K562 (cell line): ENCODE data around the gene GJC2. TPM values are rescaled to one million over a fixed set of nuclear protein-coding genes. Genes with fewer than 3 reads are reported as not detected.

Experiments used
- ATAC-seq: fragments of 200-7000 bp; cut with Tn5 transposase; 3 replicates; pipeline ENCODE4 v1.9.1; 2020; ENCODE audit warnings: moderate library complexity
- BruUV-seq: library from RNA; stranded (reverse); fragments of 400-500 nt; replicated peaks from 2 replicates; lab custom pipeline; 2021; lab: Mats Ljungman, UMichigan
- CTCF ChIA-PET: fragments of 300-600 bp; formaldehyde crosslinking; extraction: SDS; loops from one replicate; lab custom pipeline; 2021; ENCODE audit warnings: low intra/inter-chr PET ratio; lab: Yijun Ruan, JAX
- POLR2A ChIA-PET: fragments of 300-600, 350-650 bp; sonication (Branson Sonifier 250); formaldehyde crosslinking; extraction: SDS; loops from one replicate; lab custom pipeline; 2021; ENCODE audit warnings: antibody characterized with exemption, inconsistent platforms; lab: Yijun Ruan, JAX
- DNase-seq, 4 experiments: peaks; one replicate each; pipeline versions ENCODE4 v3.0.0 to v3.0.0-alpha.2; 2011 to 2018; ENCODE audit warnings: low spot score in 3 of 4, mixed read lengths in 3 of 4; ENCODE audit errors: extremely low read depth in 1 of 4
- FAIRE-seq: peaks from 2 replicates; lab custom pipeline; 2011; peaks lifted over from hg19 to GRCh38; lab: Jason Lieb, UNC
- H2AFZ ChIP-seq: 2 replicates; pipeline ENCODE4 v1.6.0; 2011; ENCODE audit warnings: low read depth, low read length, control low read depth, inconsistent platforms
- H3K27ac ChIP-seq: fragments of 200-600 bp; 3 replicates; pipeline ENCODE4 v1.8.0; 2011; ENCODE audit warnings: low read depth, mild to moderate bottlenecking, control low read depth, inconsistent platforms, low read length, moderate library complexity, mixed read lengths; ENCODE audit errors: extremely low read depth
- H3K27me3 ChIP-seq, 2 experiments: fragments of 300-600 bp in 1 of 2; 2 replicates in 1 of 2; 3 replicates in 1 of 2; pipeline versions ENCODE4 v1.6.0 to v1.8.0; 2011; ENCODE audit warnings: inconsistent platforms in 2 of 2, low read length in 2 of 2, mild to moderate bottlenecking in 1 of 2, mixed read lengths in 1 of 2, moderate library complexity in 1 of 2; ENCODE audit not compliant: control insufficient read depth in 2 of 2, insufficient read depth in 2 of 2
- H3K36me3 ChIP-seq: fragments of 300-600 bp; 3 replicates; pipeline ENCODE4 v1.8.0; 2011; ENCODE audit warnings: mild to moderate bottlenecking, low read length, inconsistent platforms; ENCODE audit not compliant: control insufficient read depth, insufficient read depth
- H3K4me1 ChIP-seq, 2 experiments: fragments of 200-600 bp in 1 of 2; replicated peaks in 1 of 2; 2 replicates in 1 of 2; 3 replicates in 1 of 2; pipeline versions ENCODE4 v1.5.1 to v1.8.0; 2011; ENCODE audit warnings: inconsistent platforms in 2 of 2, low read length in 2 of 2, mild to moderate bottlenecking in 1 of 2, mixed read lengths in 1 of 2, moderate library complexity in 1 of 2; ENCODE audit not compliant: control insufficient read depth in 2 of 2, insufficient read depth in 2 of 2
- H3K4me2 ChIP-seq: 2 replicates; pipeline ENCODE4 v1.6.1; 2011; ENCODE audit warnings: low read length, control low read depth, inconsistent platforms, mixed read lengths; ENCODE audit not compliant: insufficient read depth
- H3K4me3 ChIP-seq: fragments of 200-600 bp; sonication (generic), shearing (Covaris generic); 2 replicates; pipeline ENCODE4 v1.5.1; 2016; ENCODE audit warnings: control low read depth, inconsistent platforms
- H3K79me2 ChIP-seq: fragments of 200-600 bp; 3 replicates; pipeline ENCODE4 v1.8.0; 2011; ENCODE audit warnings: low read length, inconsistent platforms; ENCODE audit not compliant: control insufficient read depth, insufficient read depth
- H3K9ac ChIP-seq, 2 experiments: 2 replicates each; pipeline versions ENCODE4 v1.6.0 to v1.6.1; 2011; ENCODE audit warnings: low read depth in 2 of 2, low read length in 2 of 2, control low read depth in 1 of 2, inconsistent platforms in 1 of 2, mild to moderate bottlenecking in 1 of 2, mixed read lengths in 1 of 2; ENCODE audit not compliant: insufficient read depth in 1 of 2
- H3K9me1 ChIP-seq: one replicate; pipeline ENCODE4 v1.6.0; 2011; ENCODE audit warnings: inconsistent platforms, mild to moderate bottlenecking, low read length, moderate library complexity; ENCODE audit not compliant: control insufficient read depth, insufficient read depth
- H3K9me3 ChIP-seq: replicated peaks from 2 replicates; pipeline ENCODE4 v1.5.1; 2011; ENCODE audit warnings: low read depth, low read length, inconsistent platforms; ENCODE audit not compliant: control insufficient read depth, insufficient read depth
- H4K20me1 ChIP-seq: replicated peaks from 2 replicates; pipeline ENCODE4 v1.6.1; 2011; ENCODE audit warnings: low read length, inconsistent platforms, mixed read lengths; ENCODE audit not compliant: control insufficient read depth, insufficient read depth
- POLR2G ChIP-seq: fragments of 200-400 bp; formaldehyde crosslinking; IDR thresholded peaks from 2 replicates; pipeline ENCODE4 v1.6.1; 2017; ENCODE audit warnings: low read depth, mild to moderate bottlenecking, antibody characterized with exemption, low read length, moderate library complexity
- RAD21 ChIP-seq, 2 experiments: fragments of 250-450 bp in 1 of 2; fragments of 450-650 bp in 1 of 2; sonication (Bioruptor Pico) in 1 of 2; formaldehyde crosslinking in 1 of 2; IDR thresholded peaks in 1 of 2; conservative IDR thresholded peaks in 1 of 2; 2 replicates each; pipeline versions ENCODE4 v1.4.0 to v1.8.0; 2020 to 2022; ENCODE audit warnings: mild to moderate bottlenecking in 2 of 2, moderate library complexity in 1 of 2
- TEAD4 ChIP-seq, 2 experiments: sonication (generic) in 1 of 2; formaldehyde crosslinking in 1 of 2; IDR thresholded peaks; 2 replicates each; pipeline versions ENCODE4 v1.6.1 to v1.8.0; 2012 to 2022; ENCODE audit warnings: borderline replicate concordance in 1 of 2, inconsistent platforms in 1 of 2, low read length in 1 of 2, mild to moderate bottlenecking in 1 of 2, missing genetic modification reagents in 1 of 2
- WGBS: fragments of 100-300 bp; shearing (Covaris generic); methylation state at CpG from one replicate; pipeline ENCODE4 v1.1.6; 2016; ENCODE audit warnings: low coverage, mixed read lengths; ENCODE audit not compliant: insufficient coverage; ENCODE audit errors: missing lambda C conversion rate; 5-methylcytosine and 5-hydroxymethylcytosine counted together
- in situ Hi-C: fragments of 300-500 bp; cut with MboI; formaldehyde crosslinking; loops from 4 replicates; pipeline ENCODE4 v1.15.0; 2018; ENCODE audit warnings: inconsistent platforms, mixed read lengths
- intact Hi-C: fragments of 100-400 bp; cut with micrococcal nuclease; formaldehyde crosslinking; loops from 2 replicates; pipeline ENCODE4 v1.14.2; 2022
- polyA plus RNA-seq, 8 experiments: library from polyadenylated mRNA; depleted of rRNA in 4 of 8; stranded (reverse) in 5 of 8; unstranded in 3 of 8; fragments of >200 nt; fragmentation: Nextera tagmentation in 2 of 8; fragmentation: Illumina TruSeq in 1 of 8; extraction: Ambion mirVana in 2 of 8; extraction: Trizol in 1 of 8; gene quantifications; 2 replicates each; pipeline versions ENCODE4 v1.2.1 to v1.2.3, GENCODE V29; 2011 to 2014; ENCODE audit warnings: inconsistent platforms in 1 of 8, missing spikeins in 1 of 8
- total RNA-seq, 7 experiments: library from RNA; depleted of rRNA in 6 of 7; stranded (reverse); fragments of >200 nt in 6 of 7; fragmentation: Illumina TruSeq in 2 of 7; extraction: Trizol in 2 of 7; gene quantifications; 2 replicates each; pipeline versions ENCODE4 v1.2.1 to v1.2.3, GENCODE V29; 2011 to 2021; ENCODE audit warnings: low replicate concordance in 1 of 7
- TF ChIP-seq, protein P1 (sequence below): fragments of 250-450 bp; sonication (Bioruptor Pico); IDR thresholded peaks from 2 replicates; pipeline ENCODE4 v1.4.0; 2020
- TF ChIP-seq, protein P2 (sequence below): sonication (generic); formaldehyde crosslinking; IDR thresholded peaks from 2 replicates; pipeline ENCODE4 v1.8.1; 2023; ENCODE audit warnings: mild to moderate bottlenecking, missing genetic modification reagents
- TF ChIP-seq, protein P3 (sequence below): sonication (generic); formaldehyde crosslinking; IDR thresholded peaks from 2 replicates; pipeline ENCODE4 v1.8.0; 2023; ENCODE audit warnings: mild to moderate bottlenecking, missing genetic modification reagents

The GJC2 gene
- total and polyA plus RNA-seq, 9 of the 15 experiments (the other 6 are each of a cell fraction or from before 2014, with no cell fraction given) = 0.03 to 0.62 (median 0.11) TPM; not detected in 2

DNA sequence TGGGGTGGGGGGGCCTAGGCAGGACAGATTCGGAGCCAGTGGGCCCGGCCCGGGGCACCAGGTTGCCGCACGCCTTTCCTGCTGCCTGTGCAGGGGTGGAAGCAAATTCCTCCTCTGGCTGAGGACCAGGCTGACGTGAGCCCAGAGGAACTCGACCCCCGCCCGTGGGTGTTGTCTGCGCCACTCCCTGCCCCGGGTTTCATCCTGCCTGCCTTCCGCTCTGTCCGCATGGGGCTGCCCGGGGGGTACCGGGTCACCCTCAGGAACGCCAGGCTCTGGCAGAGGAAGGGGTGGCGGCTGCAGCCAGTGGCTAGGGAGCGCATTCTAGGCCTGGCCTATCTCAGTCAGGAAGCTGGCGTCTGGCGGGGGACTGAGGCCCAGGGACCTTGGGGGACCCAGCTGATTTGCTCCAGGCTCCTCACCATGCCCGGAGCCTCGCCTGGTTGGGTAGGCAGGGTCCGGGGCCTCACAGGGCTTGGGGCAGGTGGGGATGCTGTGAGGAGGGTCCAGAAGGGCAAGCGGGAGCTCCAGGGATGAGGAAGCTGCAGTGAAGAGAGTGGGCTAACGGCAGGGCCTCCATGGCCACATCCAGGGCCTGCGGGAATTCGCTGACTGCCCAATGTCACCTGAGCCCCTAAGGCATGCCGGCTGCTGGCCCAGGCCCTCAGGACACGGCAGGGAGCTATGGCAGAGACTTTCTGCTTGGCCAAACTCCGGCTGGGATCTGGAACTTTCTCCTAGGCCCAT lies 13.4 kb downstream of the GJC2 start:
- intact Hi-C loops (no loop called here), in situ Hi-C loops (no loop called here)
- ChIA-PET POLR2A (interaction anchor here (0.6 to 5.8 kb wide), 5 partner anchors 12 to 339 kb away, joined by 4 to 47 read pairs (median 5); no protein-coding TSS in a partner anchor), CTCF (no interaction called here)
- H3K9me3 ChIP-seq = no peaks in the 10 kb centered on the region
- H2AFZ ChIP-seq = no peak overlapping the region
- no peak overlapping the region for H3K4me2 ChIP-seq
- H3K79me2 ChIP-seq = peaks cover 10% of the 10 kb centered on the region
- ATAC-seq (no peak), DNase-seq (no peak), FAIRE-seq (no peak)
- no peak overlapping the region for H3K27ac ChIP-seq
- H3K4me1 ChIP-seq = peaks cover 18 to 59% of the 10 kb centered on the region in 2 experiments
- BruUV-seq = no TSS peak
- 80% methylated on average over 27 of the region's 30 CpGs for WGBS
- H3K27me3 ChIP-seq = no peaks in the 10 kb centered on the region
- no peak overlapping the region for H3K4me3 ChIP-seq
- H3K9ac ChIP-seq = peak overlapping the region in 1 of 2 experiments; percentile 83; a peak in 2 of 4 replicates
- peaks cover 12% of the 10 kb centered on the region for H3K9me1 ChIP-seq
- no peaks in the 10 kb centered on the region for H3K36me3 ChIP-seq
- peaks cover 6% of the 10 kb centered on the region for H4K20me1 ChIP-seq
- TF ChIP-seq TEAD4 (IDR thresholded peaks at IDR 0.05; ENCODE audit: low read length) (no peak), TEAD4 (CRISPR knock-in tag; IDR thresholded peaks at IDR 0.05; ENCODE audit: borderline replicate concordance) (0 out of 2 replicates have a peak, but pooled peaks have one; percentile 47), POLR2G (peak; percentile 45; the same call in 1 of the 2 replicates), RAD21 (CRISPR knock-in tag; conservative IDR thresholded peaks at IDR 0.05 in 1 of 2, IDR thresholded peaks at IDR 0.05 in 1 of 2) (no peak)
- TF ChIP-seq, protein P1, sequence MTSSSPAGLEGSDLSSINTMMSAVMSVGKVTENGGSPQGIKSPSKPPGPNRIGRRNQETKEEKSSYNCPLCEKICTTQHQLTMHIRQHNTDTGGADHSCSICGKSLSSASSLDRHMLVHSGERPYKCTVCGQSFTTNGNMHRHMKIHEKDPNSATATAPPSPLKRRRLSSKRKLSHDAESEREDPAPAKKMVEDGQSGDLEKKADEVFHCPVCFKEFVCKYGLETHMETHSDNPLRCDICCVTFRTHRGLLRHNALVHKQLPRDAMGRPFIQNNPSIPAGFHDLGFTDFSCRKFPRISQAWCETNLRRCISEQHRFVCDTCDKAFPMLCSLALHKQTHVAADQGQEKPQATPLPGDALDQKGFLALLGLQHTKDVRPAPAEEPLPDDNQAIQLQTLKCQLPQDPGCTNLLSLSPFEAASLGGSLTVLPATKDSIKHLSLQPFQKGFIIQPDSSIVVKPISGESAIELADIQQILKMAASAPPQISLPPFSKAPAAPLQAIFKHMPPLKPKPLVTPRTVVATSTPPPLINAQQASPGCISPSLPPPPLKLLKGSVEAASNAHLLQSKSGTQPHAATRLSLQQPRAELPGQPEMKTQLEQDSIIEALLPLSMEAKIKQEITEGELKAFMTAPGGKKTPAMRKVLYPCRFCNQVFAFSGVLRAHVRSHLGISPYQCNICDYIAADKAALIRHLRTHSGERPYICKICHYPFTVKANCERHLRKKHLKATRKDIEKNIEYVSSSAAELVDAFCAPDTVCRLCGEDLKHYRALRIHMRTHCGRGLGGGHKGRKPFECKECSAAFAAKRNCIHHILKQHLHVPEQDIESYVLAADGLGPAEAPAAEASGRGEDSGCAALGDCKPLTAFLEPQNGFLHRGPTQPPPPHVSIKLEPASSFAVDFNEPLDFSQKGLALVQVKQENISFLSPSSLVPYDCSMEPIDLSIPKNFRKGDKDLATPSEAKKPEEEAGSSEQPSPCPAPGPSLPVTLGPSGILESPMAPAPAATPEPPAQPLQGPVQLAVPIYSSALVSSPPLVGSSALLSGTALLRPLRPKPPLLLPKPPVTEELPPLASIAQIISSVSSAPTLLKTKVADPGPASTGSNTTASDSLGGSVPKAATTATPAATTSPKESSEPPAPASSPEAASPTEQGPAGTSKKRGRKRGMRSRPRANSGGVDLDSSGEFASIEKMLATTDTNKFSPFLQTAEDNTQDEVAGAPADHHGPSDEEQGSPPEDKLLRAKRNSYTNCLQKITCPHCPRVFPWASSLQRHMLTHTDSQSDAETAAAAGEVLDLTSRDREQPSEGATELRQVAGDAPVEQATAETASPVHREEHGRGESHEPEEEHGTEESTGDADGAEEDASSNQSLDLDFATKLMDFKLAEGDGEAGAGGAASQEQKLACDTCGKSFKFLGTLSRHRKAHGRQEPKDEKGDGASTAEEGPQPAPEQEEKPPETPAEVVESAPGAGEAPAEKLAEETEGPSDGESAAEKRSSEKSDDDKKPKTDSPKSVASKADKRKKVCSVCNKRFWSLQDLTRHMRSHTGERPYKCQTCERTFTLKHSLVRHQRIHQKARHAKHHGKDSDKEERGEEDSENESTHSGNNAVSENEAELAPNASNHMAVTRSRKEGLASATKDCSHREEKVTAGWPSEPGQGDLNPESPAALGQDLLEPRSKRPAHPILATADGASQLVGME (CRISPR knock-in tag) = 0 out of 2 replicates have a peak, but pooled peaks have one; percentile 39
- TF ChIP-seq, protein P2, sequence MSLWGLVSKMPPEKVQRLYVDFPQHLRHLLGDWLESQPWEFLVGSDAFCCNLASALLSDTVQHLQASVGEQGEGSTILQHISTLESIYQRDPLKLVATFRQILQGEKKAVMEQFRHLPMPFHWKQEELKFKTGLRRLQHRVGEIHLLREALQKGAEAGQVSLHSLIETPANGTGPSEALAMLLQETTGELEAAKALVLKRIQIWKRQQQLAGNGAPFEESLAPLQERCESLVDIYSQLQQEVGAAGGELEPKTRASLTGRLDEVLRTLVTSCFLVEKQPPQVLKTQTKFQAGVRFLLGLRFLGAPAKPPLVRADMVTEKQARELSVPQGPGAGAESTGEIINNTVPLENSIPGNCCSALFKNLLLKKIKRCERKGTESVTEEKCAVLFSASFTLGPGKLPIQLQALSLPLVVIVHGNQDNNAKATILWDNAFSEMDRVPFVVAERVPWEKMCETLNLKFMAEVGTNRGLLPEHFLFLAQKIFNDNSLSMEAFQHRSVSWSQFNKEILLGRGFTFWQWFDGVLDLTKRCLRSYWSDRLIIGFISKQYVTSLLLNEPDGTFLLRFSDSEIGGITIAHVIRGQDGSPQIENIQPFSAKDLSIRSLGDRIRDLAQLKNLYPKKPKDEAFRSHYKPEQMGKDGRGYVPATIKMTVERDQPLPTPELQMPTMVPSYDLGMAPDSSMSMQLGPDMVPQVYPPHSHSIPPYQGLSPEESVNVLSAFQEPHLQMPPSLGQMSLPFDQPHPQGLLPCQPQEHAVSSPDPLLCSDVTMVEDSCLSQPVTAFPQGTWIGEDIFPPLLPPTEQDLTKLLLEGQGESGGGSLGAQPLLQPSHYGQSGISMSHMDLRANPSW (CRISPR knock-in tag) = no peak
- TF ChIP-seq, protein P3, sequence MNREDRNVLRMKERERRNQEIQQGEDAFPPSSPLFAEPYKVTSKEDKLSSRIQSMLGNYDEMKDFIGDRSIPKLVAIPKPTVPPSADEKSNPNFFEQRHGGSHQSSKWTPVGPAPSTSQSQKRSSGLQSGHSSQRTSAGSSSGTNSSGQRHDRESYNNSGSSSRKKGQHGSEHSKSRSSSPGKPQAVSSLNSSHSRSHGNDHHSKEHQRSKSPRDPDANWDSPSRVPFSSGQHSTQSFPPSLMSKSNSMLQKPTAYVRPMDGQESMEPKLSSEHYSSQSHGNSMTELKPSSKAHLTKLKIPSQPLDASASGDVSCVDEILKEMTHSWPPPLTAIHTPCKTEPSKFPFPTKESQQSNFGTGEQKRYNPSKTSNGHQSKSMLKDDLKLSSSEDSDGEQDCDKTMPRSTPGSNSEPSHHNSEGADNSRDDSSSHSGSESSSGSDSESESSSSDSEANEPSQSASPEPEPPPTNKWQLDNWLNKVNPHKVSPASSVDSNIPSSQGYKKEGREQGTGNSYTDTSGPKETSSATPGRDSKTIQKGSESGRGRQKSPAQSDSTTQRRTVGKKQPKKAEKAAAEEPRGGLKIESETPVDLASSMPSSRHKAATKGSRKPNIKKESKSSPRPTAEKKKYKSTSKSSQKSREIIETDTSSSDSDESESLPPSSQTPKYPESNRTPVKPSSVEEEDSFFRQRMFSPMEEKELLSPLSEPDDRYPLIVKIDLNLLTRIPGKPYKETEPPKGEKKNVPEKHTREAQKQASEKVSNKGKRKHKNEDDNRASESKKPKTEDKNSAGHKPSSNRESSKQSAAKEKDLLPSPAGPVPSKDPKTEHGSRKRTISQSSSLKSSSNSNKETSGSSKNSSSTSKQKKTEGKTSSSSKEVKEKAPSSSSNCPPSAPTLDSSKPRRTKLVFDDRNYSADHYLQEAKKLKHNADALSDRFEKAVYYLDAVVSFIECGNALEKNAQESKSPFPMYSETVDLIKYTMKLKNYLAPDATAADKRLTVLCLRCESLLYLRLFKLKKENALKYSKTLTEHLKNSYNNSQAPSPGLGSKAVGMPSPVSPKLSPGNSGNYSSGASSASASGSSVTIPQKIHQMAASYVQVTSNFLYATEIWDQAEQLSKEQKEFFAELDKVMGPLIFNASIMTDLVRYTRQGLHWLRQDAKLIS (CRISPR knock-in tag) = no peak
